Peyer's patch (tissue), 4 donors: ENCODE data around the gene MACROH2A2.

Source experiments
- CTCF ChIP-seq, 6 experiments: fragments of 450-650 bp in 4 of 6; fragments of 200-600 bp in 2 of 6; sonication (generic) in 1 of 6; IDR thresholded peaks; one replicate each; pipeline ENCODE4 v1.5.1; 2017 to 2019; ENCODE audit warnings: antibody characterized with exemption in 6 of 6, mild to moderate bottlenecking in 3 of 6, moderate library complexity in 1 of 6
- POLR2A ChIP-seq, 2 donors: fragments of 450-650 bp; IDR thresholded peaks; one replicate each; pipeline ENCODE4 v1.5.1; 2017; ENCODE audit warnings: antibody characterized with exemption in 2 of 2, mild to moderate bottlenecking in 2 of 2, moderate library complexity in 2 of 2

GRCh38 chr10:70093335-70093944 is 40.8 kb downstream of the MACROH2A2 start:
- TF ChIP-seq POLR2A (IDR thresholded peaks at IDR 0.05) (no peak), CTCF (IDR thresholded peaks at IDR 0.05) (no peak)
